Adrenal gland (tissue), 12 donors: Measurements from ENCODE around the gene PELI2. TPM values are rescaled to one million over a fixed set of nuclear protein-coding genes. Genes with fewer than 3 reads are reported as not detected.

Source experiments
- DNase-seq, 7 donors: peaks; one replicate each; pipeline ENCODE4 v3.0.0-alpha.2; 2019 to 2020
- H3K27ac ChIP-seq, 5 donors: fragments of 200-600 bp; sonication (generic) in 4 of 5; 1 replicate in 3 of 5; 2 replicates in 2 of 5; pipeline versions ENCODE4 v1.5.1 to v1.8.0; 2016 to 2020; ENCODE audit warnings: mild to moderate bottlenecking in 1 of 5
- H3K27me3 ChIP-seq: fragments of 200-600 bp; 2 replicates; pipeline ENCODE4 v1.8.0; 2021
- H3K36me3 ChIP-seq, 2 donors: fragments of 200-600 bp; replicated peaks in 1 of 2; 1 replicate in 1 of 2; 2 replicates in 1 of 2; pipeline versions ENCODE4 v1.5.1 to v1.8.0; 2018 to 2022
- H3K4me1 ChIP-seq, 2 donors: fragments of 200-600 bp; replicated peaks in 1 of 2; 1 replicate in 1 of 2; 2 replicates in 1 of 2; pipeline versions ENCODE4 v1.5.1 to v1.8.0; 2018 to 2021
- H3K4me3 ChIP-seq, 4 donors: fragments of 200-600 bp; sonication (generic) in 3 of 4; one replicate each; pipeline ENCODE4 v1.5.1; 2016 to 2018
- H3K9me3 ChIP-seq, 3 donors: fragments of 200-600 bp; sonication (generic) in 1 of 3; replicated peaks in 1 of 3; 1 replicate in 2 of 3; 2 replicates in 1 of 3; pipeline versions ENCODE4 v1.5.1 to v1.8.0; 2016 to 2021
- POLR2A ChIP-seq, 2 donors: fragments of 450-650 bp; IDR thresholded peaks; one replicate each; pipeline ENCODE4 v1.6.1; 2017; ENCODE audit warnings: antibody characterized with exemption in 2 of 2, mild to moderate bottlenecking in 2 of 2, moderate library complexity in 1 of 2
- WGBS, 4 donors: extraction: QIAGEN DNeasy Blood & Tissue Kit in 2 of 4; methylation state at CpG; one replicate each; pipeline versions ENCODE4 v1.1.5 to v1.1.7; 2013 to 2017; 5-methylcytosine and 5-hydroxymethylcytosine counted together
- intact Hi-C, 2 donors: fragments of 100-400 bp; cut with DNase I; formaldehyde crosslinking; loops; one replicate each; pipeline versions ENCODE4 v1.14.1 to v1.15.0; 2022 to 2023
- polyA plus RNA-seq, 3 donors: library from polyadenylated mRNA; stranded (reverse); fragments of 200-250 nt in 2 of 3; fragments of 350-450 nt in 1 of 3; fragmentation: Illumina TruSeq in 1 of 3; extraction: RNeasy Lipid Tissue Mini Kit (QIAGEN cat#74804) in 1 of 3; gene quantifications; one replicate each; pipeline ENCODE4 v1.2.3, GENCODE V29; 2013 to 2014
- total RNA-seq, 9 donors: library from RNA; depleted of rRNA in 4 of 9; stranded (reverse); fragments of >200 nt in 4 of 9; fragments of 120-200 nt in 1 of 9; fragmentation: NEBNext Ultra II Directional in 1 of 9; extraction: Animal tissue kit (Norgen Biotek cat#: 25700) in 1 of 9; gene quantifications; one replicate each; pipeline versions ENCODE4 v1.1.0 to v1.2.4, GENCODE V29; 2013 to 2023
- TF ChIP-seq, protein P1 (sequence below), 6 experiments: fragments of 450-650 bp in 4 of 6; fragments of 200-600 bp in 2 of 6; sonication (generic) in 1 of 6; IDR thresholded peaks; 1 replicate in 5 of 6; 2 replicates in 1 of 6; pipeline versions ENCODE4 v1.5.1 to v1.8.0; 2016 to 2021; ENCODE audit warnings: antibody characterized with exemption in 6 of 6, mild to moderate bottlenecking in 2 of 6, moderate library complexity in 1 of 6
- donor health status: healthy with polysubstance abuse.
- donor health status: Bipolar disorder and iron deficiency.
- donor health status: DM: yes; HTN: yes; CAD: no.
- donor health status: DM: no; HTN: no; CAD: no.
- donor health status: DM: no; HTN: no; CAD: no.
- donor health status: DM: yes; HTN: yes; CAD: no.

PELI2 gene
- total and polyA plus RNA-seq, 12 donors: 1.4 to 14.1 (median 5.9) TPM

DNA sequence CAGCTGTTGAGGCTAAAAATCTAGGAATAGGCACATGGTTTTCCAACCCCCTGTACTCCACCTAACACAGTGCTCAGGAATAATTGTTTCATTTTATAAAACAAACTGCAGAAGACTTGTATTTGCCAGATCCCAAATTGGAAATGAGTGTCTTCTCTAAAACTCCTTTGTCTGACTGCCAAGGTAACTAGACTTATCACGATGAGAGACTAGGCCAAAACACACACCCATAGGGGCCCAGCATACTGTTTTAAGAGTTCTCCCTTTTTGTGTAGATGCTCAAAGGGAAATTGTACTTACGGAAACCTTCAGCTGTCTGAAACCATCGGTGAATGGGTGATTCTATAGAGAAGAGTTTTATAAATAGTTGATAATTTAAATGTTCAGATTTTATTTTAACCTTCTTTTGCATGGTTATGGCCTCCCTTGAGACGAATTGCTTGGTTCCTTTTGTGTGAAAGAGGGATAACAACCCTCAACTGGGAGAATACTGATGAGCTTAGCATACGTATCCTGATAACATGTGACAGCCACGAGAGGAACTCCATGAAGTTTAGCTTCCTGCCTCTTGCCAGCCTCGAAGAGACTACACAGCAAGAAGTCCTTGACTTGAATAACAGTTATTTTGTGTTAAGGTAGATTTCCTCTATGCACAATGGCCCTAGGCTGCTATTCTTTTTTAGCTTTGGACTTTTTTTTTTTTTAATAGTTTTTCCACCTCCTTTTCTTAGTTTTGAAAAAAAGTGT lies 103.3 kb downstream of the PELI2 start:
- no peak overlapping the region for H3K27ac ChIP-seq
- no peak for TF ChIP-seq POLR2A (IDR thresholded peaks at IDR 0.05)
- TF ChIP-seq, protein P1, sequence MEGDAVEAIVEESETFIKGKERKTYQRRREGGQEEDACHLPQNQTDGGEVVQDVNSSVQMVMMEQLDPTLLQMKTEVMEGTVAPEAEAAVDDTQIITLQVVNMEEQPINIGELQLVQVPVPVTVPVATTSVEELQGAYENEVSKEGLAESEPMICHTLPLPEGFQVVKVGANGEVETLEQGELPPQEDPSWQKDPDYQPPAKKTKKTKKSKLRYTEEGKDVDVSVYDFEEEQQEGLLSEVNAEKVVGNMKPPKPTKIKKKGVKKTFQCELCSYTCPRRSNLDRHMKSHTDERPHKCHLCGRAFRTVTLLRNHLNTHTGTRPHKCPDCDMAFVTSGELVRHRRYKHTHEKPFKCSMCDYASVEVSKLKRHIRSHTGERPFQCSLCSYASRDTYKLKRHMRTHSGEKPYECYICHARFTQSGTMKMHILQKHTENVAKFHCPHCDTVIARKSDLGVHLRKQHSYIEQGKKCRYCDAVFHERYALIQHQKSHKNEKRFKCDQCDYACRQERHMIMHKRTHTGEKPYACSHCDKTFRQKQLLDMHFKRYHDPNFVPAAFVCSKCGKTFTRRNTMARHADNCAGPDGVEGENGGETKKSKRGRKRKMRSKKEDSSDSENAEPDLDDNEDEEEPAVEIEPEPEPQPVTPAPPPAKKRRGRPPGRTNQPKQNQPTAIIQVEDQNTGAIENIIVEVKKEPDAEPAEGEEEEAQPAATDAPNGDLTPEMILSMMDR (IDR thresholded peaks at IDR 0.05): no peak
- no peaks in the 10 kb centered on the region for H3K36me3 ChIP-seq
- H3K27me3 ChIP-seq: no peaks in the 10 kb centered on the region
- WGBS, 4 donors: 67 to 78% (median 72%) methylated on average over 7 of the region's 7 CpGs
- intact Hi-C loops: no loop called here
- peaks cover 2 to 12% of the 10 kb centered on the region in 2 donors for H3K4me1 ChIP-seq
- H3K4me3 ChIP-seq: no peak overlapping the region
- no peak for DNase-seq
- H3K9me3 ChIP-seq: no peaks in the 10 kb centered on the region

DNA sequence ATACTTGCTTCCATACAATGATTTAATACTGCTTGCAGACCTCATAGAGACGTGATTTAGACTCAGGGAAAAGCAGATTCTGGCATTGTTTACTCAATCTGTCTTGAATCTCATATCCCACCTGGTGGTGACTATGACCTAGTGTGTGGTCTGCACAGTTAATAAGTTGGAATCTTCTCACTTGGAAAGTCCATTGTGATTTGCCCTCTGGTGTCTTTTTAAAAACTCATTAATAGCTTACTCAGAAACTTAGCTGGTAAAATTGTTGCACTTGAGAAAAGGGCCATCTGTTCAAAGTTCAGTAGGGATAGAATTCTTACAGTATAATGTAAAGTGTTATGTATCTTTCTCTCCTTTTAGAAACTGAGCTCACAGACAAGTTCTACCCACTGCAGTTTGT lies 106.0 kb downstream of the PELI2 start:
- 79 to 94% (median 85%) methylated on average over 1 of the region's 1 CpG for WGBS, 4 donors
- TF ChIP-seq, protein P1 (IDR thresholded peaks at IDR 0.05): no peak
- no peak for TF ChIP-seq POLR2A (IDR thresholded peaks at IDR 0.05)
- intact Hi-C loops: no loop called here

DNA sequence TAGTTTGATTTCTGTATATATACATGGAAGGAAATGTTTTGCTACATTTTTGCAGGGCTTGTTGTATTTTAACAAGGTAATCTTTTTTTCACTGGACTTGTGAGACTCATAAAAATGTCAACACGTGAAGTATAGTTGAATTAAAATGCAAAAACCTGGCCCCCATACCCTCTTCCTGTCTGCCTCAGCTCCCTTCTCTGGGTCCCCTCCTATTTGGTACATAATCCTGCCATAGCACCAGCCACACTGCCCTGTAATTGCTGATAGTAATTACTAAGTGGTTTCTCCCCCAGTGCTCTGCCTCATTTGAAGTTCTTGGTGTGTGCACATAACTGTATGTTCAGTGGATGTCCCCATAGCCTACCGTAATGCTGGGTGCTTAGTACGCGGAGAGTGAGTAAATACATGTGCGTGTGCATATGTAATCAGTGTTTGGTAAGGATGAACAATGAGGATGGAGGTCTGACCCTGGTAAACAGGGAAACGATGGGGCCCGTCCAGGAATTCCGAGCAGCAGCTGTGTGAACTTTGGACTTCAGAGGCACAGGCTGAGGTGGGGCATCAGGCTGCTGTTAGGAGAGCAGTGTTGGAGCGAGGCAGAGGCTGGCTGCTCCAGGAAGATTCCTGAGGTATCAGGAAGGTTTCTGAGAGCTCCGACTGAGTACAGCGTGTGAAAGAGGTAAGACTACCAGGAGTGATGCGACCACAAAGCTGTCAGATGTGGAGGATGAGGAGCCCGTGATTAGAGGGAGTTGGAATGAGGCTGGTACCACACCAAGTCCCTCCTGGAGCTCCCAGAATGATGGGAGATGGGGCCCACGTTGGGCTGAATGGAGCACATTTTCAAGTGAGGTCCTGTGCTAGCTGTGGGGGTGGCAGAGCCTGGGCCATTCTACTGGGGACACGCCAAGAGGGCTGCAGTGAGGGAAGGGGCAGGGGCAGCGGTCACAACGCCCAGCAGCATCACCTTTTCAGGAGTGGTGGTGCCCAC lies 106.8 kb downstream of the PELI2 start:
- Histone ChIP-seq H3K4me1 (peaks cover 0 to 4% of the 10 kb centered on the region in 2 donors), H3K9me3 (no peaks in the 10 kb centered on the region), H3K36me3 (no peaks in the 10 kb centered on the region), H3K27ac (no peak overlapping the region), H3K27me3 (no peaks in the 10 kb centered on the region), H3K4me3 (no peak overlapping the region)
- TF ChIP-seq POLR2A (IDR thresholded peaks at IDR 0.05): no peak
- TF ChIP-seq, protein P1 (IDR thresholded peaks at IDR 0.05): no peak
- 84 to 90% (median 85%) methylated on average over 14 to 17 of the region's 17 CpGs for WGBS, 4 donors
- DNase-seq: no peak
- intact Hi-C loops: no loop called here

More for the DNA sequence above, 106.0 kb downstream of the PELI2 start:
- no peak overlapping the region for H3K4me3 ChIP-seq
- peaks cover 0 to 4% of the 10 kb centered on the region in 2 donors for H3K4me1 ChIP-seq
- DNase-seq: no peak
- no peaks in the 10 kb centered on the region for H3K36me3 ChIP-seq
- H3K9me3 ChIP-seq: no peaks in the 10 kb centered on the region
- H3K27me3 ChIP-seq: no peaks in the 10 kb centered on the region
- H3K27ac ChIP-seq: no peak overlapping the region

DNA sequence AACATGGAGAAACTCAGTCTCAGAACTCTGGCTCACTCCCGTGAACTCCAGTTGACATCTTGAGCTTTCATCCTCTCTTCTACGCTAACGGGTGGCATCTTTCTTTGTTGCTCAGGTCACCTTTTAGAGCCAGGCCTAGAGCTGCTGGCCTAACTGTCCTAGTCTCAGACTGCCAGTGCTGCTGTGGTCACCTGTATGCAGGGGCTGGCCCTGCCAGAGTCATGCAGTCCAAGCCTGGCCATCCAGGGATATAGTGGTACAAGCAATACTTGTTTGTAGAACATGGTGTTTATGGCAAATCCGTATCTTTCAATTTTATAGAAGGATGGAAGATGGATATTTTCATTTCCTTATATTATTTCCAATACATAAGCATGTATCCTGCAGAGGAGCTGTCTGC lies 117.2 kb downstream of the PELI2 start:
- Histone ChIP-seq H3K4me1 (no peaks in the 10 kb centered on the region), H3K27ac (no peak overlapping the region), H3K27me3 (no peaks in the 10 kb centered on the region), H3K4me3 (no peak overlapping the region), H3K36me3 (no peaks in the 10 kb centered on the region), H3K9me3 (no peaks in the 10 kb centered on the region)
- no peak for TF ChIP-seq POLR2A (IDR thresholded peaks at IDR 0.05)
- intact Hi-C loops: no loop called here
- DNase-seq: no peak
- 67 to 87% (median 76%) methylated on average over 4 of the region's 4 CpGs for WGBS, 4 donors
